NCI-H524 treated with DMSO at 0.1 percent for 48 hours (cell line): ENCODE data around the gene TMCC3.
"Not testable (repeated sequence)": the region's sequence is repeated elsewhere in the genome, so short reads cannot be mapped to it uniquely, and the experiment has no call there.

Experiments used
- DNase-seq: peaks from one replicate; lab custom pipeline; 2025; lab: John Stamatoyannopoulos, UW

Gene TMCC3

GRCh38 chr12:94650143-94651056, at the start of gene TMCC3:
TSS of gene TMCC3 (minus strand) at chr12:94650557. CDS start at chr12:94650430, 127 bp downstream.
- no peak for DNase-seq

- no peak for DNase-seq
Measured at GRCh38 chr12:94699801-94700200, 49.4 kb upstream of the TMCC3 start.

GRCh38 chr12:94698578-94698977, 48.2 kb upstream of the TMCC3 start:
- DNase-seq = no peak

GRCh38 chr12:94697631-94698030, 47.3 kb upstream of the TMCC3 start:
- no peak for DNase-seq

- DNase-seq = no peak
Measured at GRCh38 chr12:94694732-94695131, 44.4 kb upstream of the TMCC3 start.

GRCh38 chr12:94692826-94693225, 42.5 kb upstream of the TMCC3 start:
- DNase-seq = not testable (repeated sequence)

- no peak for DNase-seq
Measured at GRCh38 chr12:94690198-94690771, 39.9 kb upstream of the TMCC3 start.

GRCh38 chr12:94689646-94690036, 39.3 kb upstream of the TMCC3 start:
- DNase-seq = no peak

- DNase-seq = no peak
Measured at GRCh38 chr12:94689002-94689645, 38.8 kb upstream of the TMCC3 start.

- no peak for DNase-seq
Measured at GRCh38 chr12:94687891-94688290, 37.5 kb upstream of the TMCC3 start.

- no peak for DNase-seq
Measured at GRCh38 chr12:94686834-94687628, 36.7 kb upstream of the TMCC3 start.

- DNase-seq = no peak
Measured at GRCh38 chr12:94684416-94685142, 34.2 kb upstream of the TMCC3 start.

GRCh38 chr12:94679554-94680195, 29.3 kb upstream of the TMCC3 start:
- no peak for DNase-seq

GRCh38 chr12:94678849-94679248, 28.5 kb upstream of the TMCC3 start:
- DNase-seq = no peak

- DNase-seq = no peak
Measured at GRCh38 chr12:94678379-94678778, 28.0 kb upstream of the TMCC3 start.

GRCh38 chr12:94677778-94678177, 27.4 kb upstream of the TMCC3 start:
- no peak for DNase-seq

- no peak for DNase-seq
Measured at GRCh38 chr12:94676922-94677321, 26.6 kb upstream of the TMCC3 start.

GRCh38 chr12:94676031-94676641, 25.8 kb upstream of the TMCC3 start:
- no peak for DNase-seq

- no peak for DNase-seq
Measured at GRCh38 chr12:94674835-94675234, 24.5 kb upstream of the TMCC3 start.

- no peak for DNase-seq
Measured at GRCh38 chr12:94674051-94674451, 23.7 kb upstream of the TMCC3 start.

GRCh38 chr12:94673496-94673895, 23.1 kb upstream of the TMCC3 start:
- no peak for DNase-seq
